GM12872 (cell line): ENCODE results near the gene TIMM22.

Source experiments
- CTCF ChIP-seq: IDR thresholded peaks from 3 replicates; pipeline ENCODE4 v1.5.1; 2011; ENCODE audit warnings: low read depth, mild to moderate bottlenecking, low read length, moderate library complexity; ENCODE audit not compliant: insufficient read depth

The TIMM22 gene

GRCh38 chr17:1036171-1036844, 39.4 kb downstream of the TIMM22 start:
- TF ChIP-seq CTCF, result no peak

- no peak for TF ChIP-seq CTCF
These were observed 39.9 kb downstream of the TIMM22 start for GRCh38 chr17:1036845-1037237.

GRCh38 chr17:1037238-1037879, 40.4 kb downstream of the TIMM22 start:
- no peak for TF ChIP-seq CTCF

- no peak for TF ChIP-seq CTCF
These were observed 41.7 kb downstream of the TIMM22 start for GRCh38 chr17:1038459-1039122.

- no peak for TF ChIP-seq CTCF
These were observed 42.2 kb downstream of the TIMM22 start for GRCh38 chr17:1039123-1039507.

- TF ChIP-seq CTCF, result no peak
These were observed 42.7 kb downstream of the TIMM22 start for GRCh38 chr17:1039511-1040215.

GRCh38 chr17:1040216-1040600, 43.3 kb downstream of the TIMM22 start:
- no peak for TF ChIP-seq CTCF
